HepG2 (cell line): ENCODE measurements around the gene HOXB5. TPM values are rescaled to one million over a fixed set of nuclear protein-coding genes. Genes with fewer than 3 reads are reported as not detected.

Experiments
- ATAC-seq: fragments of 200-7000 bp; cut with Tn5 transposase; 3 replicates; pipeline ENCODE4 v1.9.1; 2020; ENCODE audit warnings: mild to moderate bottlenecking, moderate library complexity
- BruUV-seq: library from RNA; stranded (reverse); fragments of 400-500 nt; replicated peaks from 2 replicates; lab custom pipeline; 2021; lab: Mats Ljungman, UMichigan
- CTCF ChIA-PET: fragments of 300-600 bp; formaldehyde crosslinking; extraction: SDS; loops from one replicate; lab custom pipeline; 2021; ENCODE audit warnings: low total read pairs, inconsistent platforms, low intra/inter-chr PET ratio; lab: Yijun Ruan, JAX
- POLR2A ChIA-PET: fragments of 350-600 bp; sonication (Branson Sonifier 250); formaldehyde crosslinking; loops from one replicate; lab custom pipeline; 2020; ENCODE audit warnings: antibody characterized with exemption, inconsistent platforms; lab: Yijun Ruan, JAX
- DNase-seq: peaks from one replicate; pipeline ENCODE4 v3.0.0-alpha.2; 2015; ENCODE audit warnings: low spot score
- FAIRE-seq: peaks from 3 replicates; lab custom pipeline; 2011; peaks lifted over from hg19 to GRCh38; lab: Jason Lieb, UNC
- H2AFZ ChIP-seq: one replicate; pipeline ENCODE4 v1.6.1; 2011; ENCODE audit warnings: low read length, inconsistent platforms
- H3K27ac ChIP-seq: fragments of 300-600 bp; 3 replicates; pipeline ENCODE4 v1.8.0; 2011; ENCODE audit warnings: mixed run types, mild to moderate bottlenecking, mixed read lengths, low read length, inconsistent platforms; ENCODE audit not compliant: insufficient read depth; ENCODE audit errors: extremely low read length
- H3K27me3 ChIP-seq, 2 experiments: fragments of 200-600 bp in 1 of 2; 2 replicates in 1 of 2; 3 replicates in 1 of 2; pipeline versions ENCODE4 v1.6.0 to v1.8.0; 2011; ENCODE audit warnings: low read length in 2 of 2, mild to moderate bottlenecking in 2 of 2, moderate library complexity in 2 of 2, inconsistent platforms in 1 of 2; ENCODE audit not compliant: insufficient read depth in 2 of 2, control insufficient read depth in 1 of 2
- H3K36me3 ChIP-seq, 2 experiments: fragments of 200-600 bp in 1 of 2; replicated peaks in 1 of 2; 2 replicates in 1 of 2; 3 replicates in 1 of 2; pipeline versions ENCODE4 v1.5.1 to v1.8.0; 2011; ENCODE audit warnings: low read length in 2 of 2, inconsistent platforms in 1 of 2; ENCODE audit not compliant: insufficient read depth in 2 of 2, control insufficient read depth in 1 of 2
- H3K4me1 ChIP-seq: 2 replicates; pipeline ENCODE4 v1.5.1; 2012; ENCODE audit warnings: low read length, inconsistent platforms; ENCODE audit not compliant: insufficient read depth
- H3K4me2 ChIP-seq: 2 replicates; pipeline ENCODE4 v1.6.0; 2011; ENCODE audit warnings: low read depth, low read length, inconsistent platforms
- H3K4me3 ChIP-seq, 3 experiments: fragments of 200-600 bp in 1 of 3; sonication (generic), shearing (Covaris generic) in 1 of 3; replicated peaks in 1 of 3; 2 replicates each; pipeline ENCODE4 v1.5.1; 2011 to 2016; ENCODE audit warnings: low read length in 3 of 3, inconsistent platforms in 2 of 3, low read depth in 2 of 3, mild to moderate bottlenecking in 2 of 3, control low read depth in 1 of 3, mixed read lengths in 1 of 3; ENCODE audit not compliant: insufficient read depth in 1 of 3
- H3K79me2 ChIP-seq: one replicate; pipeline ENCODE4 v1.6.1; 2011; ENCODE audit warnings: low read length, inconsistent platforms; ENCODE audit not compliant: insufficient read depth
- H3K9ac ChIP-seq: 2 replicates; pipeline ENCODE4 v1.6.0; 2011; ENCODE audit warnings: mild to moderate bottlenecking, low read depth, low read length, inconsistent platforms; ENCODE audit not compliant: insufficient read depth
- H3K9me3 ChIP-seq: 2 replicates; pipeline ENCODE4 v1.5.1; 2012; ENCODE audit warnings: mild to moderate bottlenecking, low read length
- H4K20me1 ChIP-seq: 2 replicates; pipeline ENCODE4 v1.6.0; 2011; ENCODE audit warnings: inconsistent platforms, mild to moderate bottlenecking, low read length, moderate library complexity; ENCODE audit not compliant: insufficient read depth
- ATF7-NPFF ChIP-seq: sonication (generic); formaldehyde crosslinking; IDR thresholded peaks from 2 replicates; pipeline ENCODE4 v1.8.1; 2023; ENCODE audit warnings: mild to moderate bottlenecking, low read depth, missing genetic modification reagents, moderate library complexity
- GZF1 ChIP-seq: sonication (generic); formaldehyde crosslinking; IDR thresholded peaks from 2 replicates; pipeline ENCODE4 v1.5.1; 2020; ENCODE audit warnings: mild to moderate bottlenecking, missing genetic modification reagents
- HMGA1 ChIP-seq: sonication (generic); formaldehyde crosslinking; conservative IDR thresholded peaks from 2 replicates; pipeline ENCODE4 v1.4.0; 2020; ENCODE audit warnings: missing genetic modification reagents
- HOXA9 ChIP-seq: sonication (generic); formaldehyde crosslinking; IDR thresholded peaks from 2 replicates; pipeline ENCODE4 v1.8.1; 2022; ENCODE audit warnings: missing genetic modification reagents, mild to moderate bottlenecking, moderate library complexity, borderline replicate concordance
- KAT8 ChIP-seq: IDR thresholded peaks from 2 replicates; pipeline ENCODE4 v1.6.1; 2016; ENCODE audit warnings: missing genetic modification reagents, missing compliant biosample characterization
- MTA1 ChIP-seq: sonication (generic); formaldehyde crosslinking; IDR thresholded peaks from 2 replicates; pipeline ENCODE4 v1.4.0; 2020; ENCODE audit warnings: missing genetic modification reagents, mild to moderate bottlenecking, borderline replicate concordance
- NCOA5 ChIP-seq: sonication (generic); formaldehyde crosslinking; IDR thresholded peaks from 2 replicates; pipeline ENCODE4 v1.4.0; 2020; ENCODE audit warnings: missing genetic modification reagents
- NFAT5 ChIP-seq: sonication (generic); formaldehyde crosslinking; IDR thresholded peaks from 2 replicates; pipeline ENCODE4 v1.4.0; 2020; ENCODE audit warnings: missing genetic modification reagents
- NFE2L1 ChIP-seq: sonication (generic); formaldehyde crosslinking; IDR thresholded peaks from 2 replicates; pipeline ENCODE4 v1.4.0; 2020; ENCODE audit warnings: missing genetic modification reagents, mild to moderate bottlenecking, borderline replicate concordance
- POLR2AphosphoS5 ChIP-seq: IDR thresholded peaks from 2 replicates; pipeline ENCODE4 v1.6.1; 2012; ENCODE audit warnings: low read depth, low read length
- TSC22D2 ChIP-seq: sonication (generic); formaldehyde crosslinking; IDR thresholded peaks from 2 replicates; pipeline ENCODE4 v1.5.1; 2020; ENCODE audit warnings: missing genetic modification reagents, mild to moderate bottlenecking, borderline replicate concordance
- ZEB1 ChIP-seq: IDR thresholded peaks from 2 replicates; pipeline ENCODE4 v1.6.1; 2012; ENCODE audit warnings: mild to moderate bottlenecking, low read depth, inconsistent platforms; ENCODE audit not compliant: insufficient replicate concordance
- ZFP41 ChIP-seq: sonication (generic); formaldehyde crosslinking; IDR thresholded peaks from 2 replicates; pipeline ENCODE4 v1.4.0; 2020; ENCODE audit warnings: mild to moderate bottlenecking, missing genetic modification reagents, borderline replicate concordance
- ZNF766 ChIP-seq: sonication (generic); formaldehyde crosslinking; IDR thresholded peaks from 2 replicates; pipeline ENCODE4 v1.5.0; 2020; ENCODE audit warnings: missing genetic modification reagents, borderline replicate concordance
- ZNF841 ChIP-seq: sonication (generic); formaldehyde crosslinking; IDR thresholded peaks from 2 replicates; pipeline ENCODE4 v1.8.1; 2023; ENCODE audit warnings: missing genetic modification reagents, borderline replicate concordance
- WGBS: methylation state at CpG from one replicate; pipeline ENCODE4 v1.1.6; 2017; ENCODE audit warnings: low lambda C conversion rate; 5-methylcytosine and 5-hydroxymethylcytosine counted together
- in situ Hi-C: cut with HindIII; loops from 2 replicates; pipeline ENCODE4 v1.10.0; 2017; ENCODE audit warnings: low pct_unique_long_range_greater_than_20kb; ENCODE audit not compliant: extremely low pct_ligation_motif_present
- intact Hi-C: fragments of 100-400 bp; cut with micrococcal nuclease; formaldehyde crosslinking; loops from one replicate; pipeline ENCODE4 v1.10.0; 2022; ENCODE audit not compliant: unreplicated experiment
- polyA plus RNA-seq, 8 experiments: library from polyadenylated mRNA; depleted of rRNA in 3 of 8; stranded (reverse) in 7 of 8; unstranded in 1 of 8; fragments of >200 nt; fragmentation: Illumina TruSeq in 4 of 8; extraction: Trizol in 4 of 8; gene quantifications; 2 replicates each; pipeline versions ENCODE4 v1.2.1 to v1.2.3, GENCODE V29; 2011 to 2016; ENCODE audit warnings: low read depth in 4 of 8, missing spikeins in 1 of 8, mixed read lengths in 1 of 8; ENCODE audit not compliant: insufficient read depth in 1 of 8
- total RNA-seq, 5 experiments: library from RNA; depleted of rRNA; stranded (reverse); fragments of >200 nt; fragmentation: Illumina TruSeq; extraction: Trizol; gene quantifications; 2 replicates each; pipeline ENCODE4 v1.2.3, GENCODE V29; 2016; ENCODE audit warnings: low read depth in 1 of 5
- TF ChIP-seq, protein P1 (sequence below): sonication (generic); formaldehyde crosslinking; IDR thresholded peaks from 2 replicates; pipeline ENCODE4 v1.8.0; 2022; ENCODE audit warnings: mild to moderate bottlenecking, missing genetic modification reagents

The HOXB5 gene
- total and polyA plus RNA-seq, 2 of the 13 experiments (the other 11 are each of a cell fraction or from before 2014, with no cell fraction given) = not detected

DNA sequence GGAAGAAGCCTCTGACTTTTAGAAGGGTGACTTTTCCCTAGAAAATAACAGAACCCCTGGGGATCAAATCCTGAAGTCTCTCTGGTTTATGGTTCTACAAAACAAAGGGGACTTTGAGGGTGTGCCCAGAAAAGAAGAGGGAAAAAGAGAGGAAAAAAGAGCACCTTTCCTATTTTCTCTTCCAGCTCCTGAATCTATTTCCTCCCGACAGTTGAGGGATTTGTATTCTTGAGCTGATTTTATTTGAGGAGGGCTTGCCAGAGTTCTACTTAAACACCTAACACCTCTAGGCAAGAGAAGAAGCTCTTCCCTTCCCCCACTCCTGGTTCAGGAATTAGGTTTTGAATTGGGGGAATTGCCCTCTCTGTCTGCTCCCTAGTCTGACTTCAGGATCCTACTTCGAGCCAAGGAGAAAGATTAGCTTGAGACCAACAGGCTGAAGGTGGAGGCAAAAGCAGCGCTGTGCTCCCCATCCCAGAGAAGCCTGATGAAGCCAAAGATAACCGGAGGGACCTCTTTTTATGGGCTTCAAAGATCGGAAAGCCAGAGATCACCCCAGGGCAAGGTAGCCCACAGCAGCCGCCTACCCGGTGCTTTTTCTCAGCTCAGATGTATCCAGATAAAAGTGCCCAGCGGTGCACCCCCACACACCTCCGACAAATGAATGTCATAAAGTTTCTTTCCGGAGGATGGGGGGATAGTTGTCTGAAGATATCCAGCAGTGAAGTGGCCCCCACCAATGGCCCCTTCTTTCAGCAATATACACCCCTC lies 4.3 kb downstream of the HOXB5 start (continued):
- TF ChIP-seq NFAT5 (CRISPR knock-in tag) (no peak), NFE2L1 (CRISPR knock-in tag) (no peak), KAT8 (no peak), ZNF841 (CRISPR knock-in tag) (no peak), ZNF766 (CRISPR knock-in tag) (no peak), TSC22D2 (CRISPR knock-in tag) (no peak)

GRCh38 chr17:48588528-48588927 lies 5.1 kb downstream of the HOXB5 start:
- H3K36me3 ChIP-seq = no peaks in the 10 kb centered on the region
- H4K20me1 ChIP-seq = peaks cover 4% of the 10 kb centered on the region; the same call in 1 of the 2 replicates
- WGBS = 4% methylated on average over 2 of the region's 2 CpGs
- ChIA-PET CTCF (no interaction called here), POLR2A (no interaction called here)
- peaks cover 7% of the 10 kb centered on the region; the same call in 1 of the 2 replicates for H3K4me1 ChIP-seq
- intact Hi-C loops = no loop called here
- no peak overlapping the region for H3K9ac ChIP-seq
- in situ Hi-C loops = no loop called here
- DNase-seq = no peak
- FAIRE-seq = no peak
- no peaks in the 10 kb centered on the region for H3K9me3 ChIP-seq
- H2AFZ ChIP-seq = no peak overlapping the region
- no peaks in the 10 kb centered on the region for H3K79me2 ChIP-seq
- peaks cover 24 to 90% of the 10 kb centered on the region in 2 experiments for H3K27me3 ChIP-seq
- no peak overlapping the region for H3K27ac ChIP-seq
- no peak overlapping the region for H3K4me3 ChIP-seq
- H3K4me2 ChIP-seq = no peak overlapping the region
- no peak for ATAC-seq
- BruUV-seq = no TSS peak
- TF ChIP-seq ATF7-NPFF (CRISPR knock-in tag) (no peak), POLR2AphosphoS5 (no peak), GZF1 (CRISPR knock-in tag) (no peak), ZFP41 (CRISPR knock-in tag) (no peak), MTA1 (CRISPR knock-in tag) (no peak), HOXA9 (no peak), NCOA5 (no peak), ZEB1 (no peak), HMGA1 (no peak)
- TF ChIP-seq, protein P1, sequence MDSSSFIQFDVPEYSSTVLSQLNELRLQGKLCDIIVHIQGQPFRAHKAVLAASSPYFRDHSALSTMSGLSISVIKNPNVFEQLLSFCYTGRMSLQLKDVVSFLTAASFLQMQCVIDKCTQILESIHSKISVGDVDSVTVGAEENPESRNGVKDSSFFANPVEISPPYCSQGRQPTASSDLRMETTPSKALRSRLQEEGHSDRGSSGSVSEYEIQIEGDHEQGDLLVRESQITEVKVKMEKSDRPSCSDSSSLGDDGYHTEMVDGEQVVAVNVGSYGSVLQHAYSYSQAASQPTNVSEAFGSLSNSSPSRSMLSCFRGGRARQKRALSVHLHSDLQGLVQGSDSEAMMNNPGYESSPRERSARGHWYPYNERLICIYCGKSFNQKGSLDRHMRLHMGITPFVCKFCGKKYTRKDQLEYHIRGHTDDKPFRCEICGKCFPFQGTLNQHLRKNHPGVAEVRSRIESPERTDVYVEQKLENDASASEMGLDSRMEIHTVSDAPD (CRISPR knock-in tag) = no peak
